Inflammatory macrophage treated with lipopolysaccharide for 1 hour (primary cell): ENCODE results near the gene VOPP1.

Source experiments
- DNase-seq, 2 donors: peaks; one replicate each; pipeline ENCODE4 v3.0.0-alpha.2; 2020 to 2022

VOPP1 gene

DNA sequence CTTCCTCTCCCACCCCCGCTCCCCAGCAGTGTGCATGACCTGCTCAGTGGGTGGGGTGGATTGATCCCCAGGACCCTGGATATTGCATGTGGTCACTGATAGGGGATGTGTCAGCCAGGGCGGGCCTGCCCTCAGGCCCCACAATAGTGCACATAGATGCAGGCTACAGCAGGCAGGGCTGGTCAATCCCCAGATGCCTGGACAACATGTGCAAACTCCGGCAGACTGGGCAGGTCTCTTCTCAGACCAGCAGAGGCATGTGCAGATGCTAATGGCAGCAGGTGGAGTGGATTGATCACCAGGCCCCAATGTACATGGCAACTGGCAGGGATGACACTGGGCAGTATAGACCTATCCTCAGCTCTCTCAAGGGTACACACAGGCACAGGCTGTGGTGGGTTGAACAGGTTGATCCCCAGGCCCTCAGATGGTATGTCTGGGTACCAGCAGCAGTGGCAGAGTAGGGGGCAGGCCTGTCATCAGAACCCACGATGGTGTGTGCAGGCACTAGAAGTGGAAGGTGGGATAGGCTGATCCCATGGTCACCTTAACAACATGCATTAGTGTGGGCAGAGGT is 108.5 kb downstream of the VOPP1 start:
- DNase-seq: no peak

GRCh38 chr7:55458351-55458750 is 114.0 kb downstream of the VOPP1 start:
- no peak for DNase-seq

DNA sequence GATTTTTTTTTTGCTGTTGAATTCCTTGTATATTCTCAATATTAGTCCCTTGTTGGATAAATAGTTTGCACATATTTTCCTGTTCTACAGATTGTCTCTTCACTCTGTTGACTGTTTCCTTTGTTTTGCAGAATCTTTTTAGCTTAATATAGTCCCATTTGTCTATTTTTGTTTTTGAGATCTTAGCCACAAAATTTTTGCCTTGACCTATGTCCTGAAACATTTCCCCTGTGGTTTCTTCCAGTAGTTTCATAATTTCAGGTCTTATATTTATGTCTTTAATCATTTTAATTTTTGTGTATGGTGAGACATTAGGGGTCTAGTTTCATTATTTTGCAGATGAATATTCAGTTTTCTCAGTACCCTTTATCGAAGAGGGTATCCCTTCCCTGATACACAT is 114.5 kb downstream of the VOPP1 start:
- no peak for DNase-seq

- no peak for DNase-seq
These were observed 119.3 kb downstream of the VOPP1 start for GRCh38 chr7:55452971-55453370.

GRCh38 chr7:55449992-55450535 is 122.2 kb downstream of the VOPP1 start:
- DNase-seq: no peak

- DNase-seq: no peak
These were observed 122.9 kb downstream of the VOPP1 start for GRCh38 chr7:55449205-55449991.

DNA sequence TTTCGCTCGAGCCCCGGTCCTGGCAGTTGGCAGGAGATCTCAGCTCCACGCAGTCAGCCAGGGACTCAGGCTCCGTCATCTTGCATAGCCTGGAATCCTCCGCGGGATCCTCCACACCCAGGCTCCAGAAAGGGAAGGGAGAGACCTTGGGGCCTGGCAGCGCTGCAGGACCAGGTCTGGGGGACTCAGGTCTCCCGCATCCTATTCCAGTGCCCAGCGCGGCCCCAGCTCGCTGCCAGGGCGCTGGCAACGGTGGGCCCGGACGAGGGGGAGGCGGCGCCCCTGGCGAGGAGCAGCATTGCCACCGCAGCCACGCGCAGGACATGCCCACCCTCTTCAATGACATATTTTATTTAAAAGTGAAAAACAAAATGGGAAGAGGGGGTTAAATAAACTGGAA is 123.8 kb downstream of the VOPP1 start:
- DNase-seq: no peak

DNA sequence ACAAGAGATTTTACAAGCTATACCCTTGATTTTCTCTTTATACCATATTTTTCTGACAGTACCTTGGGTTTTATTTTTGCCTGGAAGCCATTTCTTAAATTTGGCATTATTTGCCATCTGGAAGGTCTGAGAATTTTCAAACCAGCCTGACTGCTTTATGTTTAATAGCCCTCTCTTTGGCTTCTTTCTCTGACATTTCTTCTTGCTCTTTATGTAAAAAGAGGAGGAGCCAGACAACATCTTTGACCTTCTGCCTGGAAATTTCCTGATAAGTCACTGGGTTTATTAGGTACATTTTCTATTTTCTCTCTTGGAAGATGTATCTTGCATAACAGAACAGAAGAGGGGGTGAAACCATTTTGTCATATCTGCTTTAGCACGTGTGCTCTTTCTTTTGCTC is 127.5 kb downstream of the VOPP1 start:
- DNase-seq: no peak

DNA sequence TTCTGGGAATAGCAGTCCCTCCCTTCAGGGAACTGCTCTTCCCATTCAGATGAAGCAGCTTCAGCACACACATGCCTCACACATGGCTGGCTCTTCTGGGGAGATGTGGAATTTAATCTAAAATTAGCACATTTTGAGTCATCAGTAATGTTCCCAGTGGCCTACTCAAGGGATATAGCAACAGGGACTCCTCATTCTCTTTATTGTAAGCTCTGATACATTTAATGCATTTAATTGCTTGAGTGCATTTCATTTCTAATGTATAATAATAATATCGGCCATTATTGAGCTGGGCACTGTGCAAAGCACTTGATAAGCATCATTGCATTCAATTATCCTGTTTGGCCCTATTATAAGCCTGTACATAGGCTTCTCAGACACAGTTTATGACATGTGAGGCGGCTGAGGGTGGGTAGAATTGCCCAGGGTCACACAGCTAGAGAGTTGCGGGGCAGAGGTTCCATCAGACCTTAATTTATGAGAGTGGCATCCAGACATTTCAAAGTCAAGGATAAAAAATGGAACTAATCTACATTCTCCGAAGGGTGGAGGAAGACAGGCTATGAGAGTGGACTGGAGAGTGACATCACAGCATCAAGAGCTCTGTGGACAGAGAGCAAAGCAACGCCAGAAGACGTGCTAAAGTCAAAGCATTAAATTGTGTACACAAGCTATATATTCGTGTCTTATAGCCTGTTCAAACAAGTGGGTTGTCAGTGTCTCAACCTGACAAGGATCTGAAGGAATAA is 130.4 kb downstream of the VOPP1 start:
- no peak for DNase-seq

DNA sequence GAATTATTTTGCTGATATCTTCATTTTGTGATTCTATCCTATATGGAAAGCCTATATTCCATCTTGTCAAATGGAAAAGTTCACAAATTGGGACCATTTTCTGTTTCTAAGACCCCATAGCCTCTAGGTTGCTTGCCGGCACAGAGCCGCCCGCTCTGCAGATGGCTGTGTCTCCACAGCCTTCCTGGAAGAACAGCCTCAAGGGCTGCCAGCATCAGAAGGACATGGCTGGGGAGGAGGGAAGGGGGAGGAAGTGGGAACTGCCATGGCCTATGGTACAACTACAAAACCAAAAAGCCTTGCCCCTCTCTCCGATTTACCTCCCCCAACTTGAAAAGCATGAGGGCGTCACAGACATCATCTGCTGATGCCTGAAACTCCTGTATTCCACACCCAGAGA is 131.3 kb downstream of the VOPP1 start:
- no peak for DNase-seq

DNA sequence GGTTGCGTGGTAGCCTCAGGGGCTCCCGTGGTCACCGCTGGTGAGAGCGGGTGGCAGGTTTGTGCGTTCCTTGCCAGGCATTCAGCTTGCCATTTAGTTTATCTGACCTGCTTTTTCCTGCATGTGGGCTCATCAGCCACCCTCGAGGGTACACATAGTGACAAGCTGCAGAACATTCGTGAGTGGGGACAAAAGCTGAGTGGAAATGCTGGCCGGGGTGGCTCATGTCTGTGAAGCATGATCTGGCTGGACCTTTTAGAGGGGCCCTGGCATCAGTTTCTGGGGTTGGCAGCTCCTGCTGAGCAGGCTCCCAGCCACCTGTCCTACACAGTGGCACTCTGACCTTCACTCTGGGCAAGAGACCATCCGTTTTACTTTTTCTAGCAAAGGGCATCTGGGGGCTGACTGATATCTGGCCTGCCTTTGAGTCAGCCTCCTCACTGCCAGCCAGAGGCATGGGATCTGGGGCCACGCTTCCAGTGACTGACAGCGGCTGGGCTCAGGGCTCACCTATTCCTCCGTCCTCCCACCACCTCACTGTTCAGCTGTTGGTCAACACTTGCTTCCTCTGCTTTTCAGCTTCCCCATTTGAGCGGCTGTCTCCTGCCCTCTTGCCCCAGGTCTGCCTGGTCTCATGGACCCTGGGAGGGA is 132.1 kb downstream of the VOPP1 start:
- DNase-seq: peak in 1 of 2 donors; percentile 12

GRCh38 chr7:55439627-55440026 is 132.7 kb downstream of the VOPP1 start:
- DNase-seq: no peak

DNA sequence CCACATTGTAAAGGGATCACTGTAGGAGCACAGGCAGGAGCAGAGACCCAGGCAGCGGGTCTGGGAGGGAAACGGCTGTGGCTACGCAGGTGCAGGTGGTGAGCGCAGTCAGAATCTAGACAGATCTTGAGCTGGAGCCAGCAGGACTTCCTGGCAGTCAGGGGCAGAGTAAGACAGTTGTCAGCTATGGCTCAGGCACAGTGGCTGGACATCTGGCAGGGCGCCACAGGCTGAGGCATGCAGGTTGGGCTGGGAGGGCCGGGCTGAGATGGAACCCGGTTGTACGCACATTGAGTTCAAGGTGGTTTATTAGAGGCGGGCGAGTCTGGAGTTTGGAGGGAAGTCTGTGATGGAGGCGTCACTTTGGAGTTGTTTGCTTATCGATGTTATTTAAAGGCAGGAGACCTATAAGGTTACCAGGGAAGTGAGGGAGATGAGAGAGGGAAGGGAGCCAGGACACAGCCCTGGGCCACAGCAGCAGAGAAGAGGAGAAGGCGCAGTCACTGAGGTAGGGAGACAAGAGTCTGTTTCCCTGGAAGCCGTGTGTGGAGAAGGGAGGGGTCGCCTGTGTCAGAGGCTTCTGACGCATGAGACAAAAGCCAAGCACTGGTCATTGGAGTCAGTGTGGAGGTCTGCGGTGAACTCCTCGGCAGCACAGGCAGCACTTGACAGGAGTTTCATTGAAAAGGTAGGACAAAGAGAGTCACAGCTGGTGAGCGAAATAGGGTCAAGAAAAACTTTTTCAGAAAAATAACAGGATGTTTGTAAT is 133.4 kb downstream of the VOPP1 start:
- no peak for DNase-seq

GRCh38 chr7:55438085-55438756 is 134.1 kb downstream of the VOPP1 start:
- no peak for DNase-seq

DNA sequence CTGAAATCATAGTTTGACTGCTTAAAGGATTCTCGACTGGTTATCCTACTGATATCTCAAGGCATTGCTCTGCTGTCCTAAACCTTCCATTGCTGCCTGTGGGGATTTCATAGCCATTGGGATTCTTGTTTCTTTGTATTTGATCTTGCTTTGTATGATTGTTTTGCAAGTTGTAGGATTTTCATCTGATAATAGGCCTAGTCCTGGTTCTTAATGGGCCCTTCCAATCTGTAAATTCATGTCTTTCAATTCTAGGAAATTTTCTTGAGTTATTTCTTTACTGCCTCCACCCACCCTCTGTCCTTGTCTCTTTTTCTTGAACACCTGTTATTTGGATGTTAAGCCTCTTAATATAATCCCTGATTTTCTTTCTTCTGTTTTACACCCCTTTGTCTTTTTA is 134.9 kb downstream of the VOPP1 start:
- DNase-seq: no peak

- no peak for DNase-seq
These were observed 135.8 kb downstream of the VOPP1 start for GRCh38 chr7:55436457-55436856.

DNA sequence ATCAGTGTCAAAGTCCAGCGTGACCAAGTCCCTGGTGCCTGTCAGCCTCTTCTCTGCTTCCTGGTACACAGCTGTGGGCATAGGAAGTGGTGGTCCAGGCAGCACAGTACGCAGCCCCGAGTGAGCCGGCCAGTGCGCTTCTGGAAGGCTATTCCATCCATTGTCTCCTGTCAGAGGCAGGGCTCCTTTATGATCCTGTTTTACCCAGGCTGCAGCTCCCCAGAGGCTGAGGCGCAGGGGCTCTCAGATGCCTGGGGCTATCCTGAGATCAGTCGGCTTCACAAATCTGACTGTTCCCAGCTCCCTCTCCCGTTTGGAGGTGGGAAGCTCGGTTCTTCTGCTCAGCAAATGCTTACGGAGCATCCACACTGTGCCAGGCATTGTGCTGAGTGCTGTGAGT is 136.8 kb downstream of the VOPP1 start:
- DNase-seq: no peak

DNA sequence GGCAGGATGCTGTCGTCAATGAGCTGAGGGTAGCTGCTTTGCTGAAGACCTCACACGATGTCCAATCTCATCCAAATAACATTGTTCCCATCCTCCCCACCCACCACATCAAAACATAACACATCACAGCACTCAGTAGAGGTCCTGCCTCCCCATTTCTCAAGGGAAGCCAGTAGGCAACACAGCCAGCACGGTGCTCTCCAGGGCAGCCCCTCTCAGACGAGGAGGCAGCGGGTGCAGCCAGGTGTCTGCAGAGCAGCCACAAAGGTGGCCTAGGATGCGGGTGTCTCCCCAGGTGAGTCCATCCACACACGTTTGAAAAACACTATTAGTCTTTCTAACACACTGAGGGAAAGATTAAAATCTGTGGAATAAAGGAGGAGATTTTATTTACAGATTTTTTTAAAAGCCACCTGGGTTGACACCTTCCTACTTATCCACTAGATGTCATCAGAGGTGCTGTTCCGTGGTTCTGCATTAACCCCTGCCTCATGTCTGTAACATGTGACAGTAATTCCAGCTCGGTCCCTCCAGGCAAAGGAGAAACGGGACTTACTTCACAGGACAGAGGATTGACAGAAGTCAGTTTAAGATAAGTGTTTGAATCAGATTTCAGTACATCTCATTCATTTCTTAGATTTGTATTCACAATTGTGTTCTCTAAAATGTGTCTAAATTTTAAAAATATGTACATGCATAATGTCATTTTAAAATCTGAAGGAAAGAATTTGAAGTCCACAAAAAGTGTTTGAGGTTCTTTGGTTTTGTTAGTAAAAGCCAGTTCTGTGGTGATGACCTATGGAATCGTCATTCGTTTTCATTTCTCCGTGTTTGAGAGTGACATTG is 139.1 kb downstream of the VOPP1 start:
- DNase-seq: peak; percentile 5 to 11

GRCh38 chr7:55432506-55432905 is 139.8 kb downstream of the VOPP1 start:
- no peak for DNase-seq

GRCh38 chr7:55431898-55432297 is 140.4 kb downstream of the VOPP1 start:
- DNase-seq: no peak
